Liver (tissue), 3 donors: ENCODE data around the gene DLGAP4.

Source experiments
- CTCF ChIP-seq: fragments of 150-350 bp; IDR thresholded peaks from 2 replicates; pipeline ENCODE4 v1.5.1; 2017; ENCODE audit warnings: improper control_type of control experiment, low read depth, low read length; ENCODE audit not compliant: missing input control
- EGR1 ChIP-seq, 2 donors: IDR thresholded peaks; 2 replicates each; pipeline ENCODE4 v1.6.1; 2016 to 2018; ENCODE audit warnings: antibody characterized with exemption in 2 of 2, low read depth in 2 of 2
- GABPA ChIP-seq, 2 donors: IDR thresholded peaks in 1 of 2; conservative IDR thresholded peaks in 1 of 2; 2 replicates each; pipeline ENCODE4 v1.6.1; 2016; ENCODE audit warnings: antibody characterized with exemption in 2 of 2, mild to moderate bottlenecking in 1 of 2, moderate library complexity in 1 of 2
- JUND ChIP-seq, 2 donors: IDR thresholded peaks; 2 replicates each; pipeline ENCODE4 v1.6.1; 2016; ENCODE audit warnings: antibody characterized with exemption in 2 of 2
- MAX ChIP-seq: IDR thresholded peaks from 2 replicates; pipeline ENCODE4 v1.6.1; 2016; ENCODE audit warnings: antibody characterized with exemption
- RAD21 ChIP-seq, 2 donors: IDR thresholded peaks; 2 replicates each; pipeline ENCODE4 v1.6.1; 2016; ENCODE audit warnings: antibody characterized with exemption in 2 of 2, mild to moderate bottlenecking in 2 of 2
- REST ChIP-seq: IDR thresholded peaks from 2 replicates; pipeline ENCODE4 v1.6.1; 2016; ENCODE audit warnings: antibody characterized with exemption, mild to moderate bottlenecking
- SP1 ChIP-seq: IDR thresholded peaks from 2 replicates; pipeline ENCODE4 v1.6.1; 2018; ENCODE audit warnings: antibody characterized with exemption, mild to moderate bottlenecking
- TAF1 ChIP-seq: conservative IDR thresholded peaks from 2 replicates; pipeline ENCODE4 v1.6.1; 2016; ENCODE audit warnings: antibody characterized with exemption, mild to moderate bottlenecking
- ZBTB33 ChIP-seq: IDR thresholded peaks from 2 replicates; pipeline ENCODE4 v1.6.1; 2016; ENCODE audit warnings: antibody characterized with exemption
- donor health status: healthy.
- donor health status: healthy.

GRCh38 chr20:36396847-36397630, 90.9 kb downstream of the DLGAP4 start:
- TF ChIP-seq CTCF (no peak), REST (no peak), TAF1 (no peak), MAX (no peak), GABPA (IDR thresholded peaks at IDR 0.05 in 1 of 2, conservative IDR thresholded peaks at IDR 0.05 in 1 of 2) (no peak), SP1 (no peak), EGR1 (IDR thresholded peaks at IDR 0.05; ENCODE audit: low read depth in 2 of 2) (no peak), JUND (IDR thresholded peaks at IDR 0.05) (no peak), RAD21 (IDR thresholded peaks at IDR 0.05) (no peak), ZBTB33 (no peak)
